PC-3 (cell line): ENCODE data around the gene PLEKHH3.

Source experiments
- CTCF ChIP-seq: fragments of 300-600 bp; sonication (generic); conservative IDR thresholded peaks from 2 replicates; pipeline ENCODE4 v1.5.1; 2017; ENCODE audit warnings: antibody characterized with exemption, low read depth, mild to moderate bottlenecking, low read length
- EZH2 ChIP-seq: fragments of 300-600 bp; sonication (generic); IDR thresholded peaks from one replicate; pipeline ENCODE4 v1.6.1; 2017; ENCODE audit warnings: antibody characterized with exemption, mild to moderate bottlenecking, low read length; ENCODE audit not compliant: unreplicated experiment

GRCh38 chr17:42674755-42675347 is 1.9 kb downstream of the PLEKHH3 start:
- TF ChIP-seq EZH2 (no peak), CTCF (no peak)
